Mesenchymal stem cell (in vitro differentiated cells and primary cell): ENCODE data around the gene PXDN.

Source experiments
- DNase-seq: peaks from one replicate; pipeline ENCODE4 v3.0.0-alpha.2; 2013
- H2AFZ ChIP-seq: one replicate; pipeline ENCODE4 v1.6.1; 2013; ENCODE audit warnings: low read depth, mild to moderate bottlenecking, control low read depth, inconsistent platforms, low read length, moderate library complexity
- H2AK5ac ChIP-seq: 2 replicates; pipeline ENCODE4 v1.6.1; 2013; ENCODE audit warnings: low read length, moderate library complexity, mild to moderate bottlenecking, inconsistent platforms; ENCODE audit not compliant: severe bottlenecking
- H2BK120ac ChIP-seq: one replicate; pipeline ENCODE4 v1.6.1; 2013; ENCODE audit warnings: low read depth, mild to moderate bottlenecking, inconsistent platforms, low read length, moderate library complexity
- H2BK12ac ChIP-seq, 2 experiments: one replicate each; pipeline ENCODE4 v1.6.1; 2013; ENCODE audit warnings: inconsistent platforms in 2 of 2, low read length in 2 of 2, mild to moderate bottlenecking in 2 of 2, moderate library complexity in 2 of 2, control low read depth in 1 of 2
- H2BK15ac ChIP-seq: one replicate; pipeline ENCODE4 v1.6.1; 2013; ENCODE audit warnings: mild to moderate bottlenecking, low read depth, inconsistent platforms; ENCODE audit not compliant: poor library complexity, severe bottlenecking
- H2BK5ac ChIP-seq: 2 replicates; pipeline ENCODE4 v1.6.1; 2013; ENCODE audit warnings: low read depth, mild to moderate bottlenecking, low read length, control low read depth, inconsistent platforms; ENCODE audit not compliant: poor library complexity, severe bottlenecking
- H3K14ac ChIP-seq, 2 experiments: one replicate each; pipeline ENCODE4 v1.6.1; 2013; ENCODE audit warnings: inconsistent platforms in 2 of 2, low read length in 2 of 2, control low read depth in 1 of 2, mild to moderate bottlenecking in 1 of 2, moderate library complexity in 1 of 2
- H3K18ac ChIP-seq, 2 experiments: one replicate each; pipeline ENCODE4 v1.6.1; 2013; ENCODE audit warnings: inconsistent platforms in 2 of 2, low read length in 2 of 2, control low read depth in 1 of 2, low read depth in 1 of 2, mild to moderate bottlenecking in 1 of 2
- H3K23ac ChIP-seq, 2 experiments: one replicate each; pipeline ENCODE4 v1.6.1; 2013; ENCODE audit warnings: inconsistent platforms in 2 of 2, low read length in 2 of 2, mild to moderate bottlenecking in 2 of 2, moderate library complexity in 2 of 2, control low read depth in 1 of 2
- H3K27ac ChIP-seq: 2 replicates; pipeline ENCODE4 v1.5.1; 2013; ENCODE audit warnings: mild to moderate bottlenecking, moderate library complexity, low read length, control low read depth, inconsistent platforms; ENCODE audit not compliant: poor library complexity, severe bottlenecking
- H3K27me3 ChIP-seq, 2 experiments: 2 replicates each; pipeline versions ENCODE4 v1.6.1 to v1.7.0; 2013; ENCODE audit warnings: low read length in 2 of 2, mild to moderate bottlenecking in 2 of 2, moderate library complexity in 2 of 2, control low read depth in 1 of 2, inconsistent platforms in 1 of 2; ENCODE audit not compliant: control insufficient read depth in 1 of 2, insufficient read depth in 1 of 2
- H3K36me3 ChIP-seq, 2 experiments: 2 replicates each; pipeline versions ENCODE4 v1.6.1 to v1.7.0; 2013; ENCODE audit warnings: low read length in 2 of 2, control low read depth in 1 of 2, inconsistent platforms in 1 of 2, low read depth in 1 of 2, mild to moderate bottlenecking in 1 of 2; ENCODE audit not compliant: insufficient read depth in 2 of 2, control insufficient read depth in 1 of 2
- H3K4ac ChIP-seq, 2 experiments: one replicate each; pipeline ENCODE4 v1.6.1; 2013; ENCODE audit warnings: inconsistent platforms in 2 of 2, low read length in 2 of 2, mild to moderate bottlenecking in 2 of 2, moderate library complexity in 2 of 2, control low read depth in 1 of 2, low read depth in 1 of 2
- H3K4me1 ChIP-seq: 2 replicates; pipeline ENCODE4 v1.6.1; 2013; ENCODE audit warnings: low read depth, low read length, control low read depth; ENCODE audit not compliant: control insufficient read depth, insufficient read depth
- H3K4me2 ChIP-seq: 2 replicates; pipeline ENCODE4 v1.6.1; 2013; ENCODE audit warnings: low read length, mild to moderate bottlenecking, inconsistent platforms; ENCODE audit not compliant: poor library complexity, severe bottlenecking
- H3K4me3 ChIP-seq, 2 experiments: 2 replicates each; pipeline versions ENCODE4 v1.5.1 to v1.7.0; 2013; ENCODE audit warnings: low read length in 2 of 2, mild to moderate bottlenecking in 2 of 2, control low read depth in 1 of 2, low read depth in 1 of 2; ENCODE audit not compliant: insufficient read depth in 1 of 2
- H3K79me1 ChIP-seq: replicated peaks from 2 replicates; pipeline ENCODE4 v1.6.1; 2013; ENCODE audit warnings: mild to moderate bottlenecking, control low read depth, low read length, inconsistent platforms; ENCODE audit not compliant: poor library complexity, severe bottlenecking
- H3K9ac ChIP-seq: 2 replicates; pipeline ENCODE4 v1.7.0; 2013; ENCODE audit warnings: mild to moderate bottlenecking, low read length, moderate library complexity
- H3K9me3 ChIP-seq: 2 replicates; pipeline ENCODE4 v1.7.0; 2013; ENCODE audit warnings: mild to moderate bottlenecking, low read length; ENCODE audit not compliant: control insufficient read depth
- H4K8ac ChIP-seq: one replicate; pipeline ENCODE4 v1.6.1; 2013; ENCODE audit warnings: inconsistent platforms, mild to moderate bottlenecking, low read length, moderate library complexity
- H4K91ac ChIP-seq: one replicate; pipeline ENCODE4 v1.6.1; 2013; ENCODE audit warnings: mild to moderate bottlenecking, low read length, inconsistent platforms
- WGBS: methylation state at CpG from one replicate; pipeline ENCODE4 v1.1.7; 2013; ENCODE audit warnings: mixed read lengths; 5-methylcytosine and 5-hydroxymethylcytosine counted together

PXDN gene

DNA sequence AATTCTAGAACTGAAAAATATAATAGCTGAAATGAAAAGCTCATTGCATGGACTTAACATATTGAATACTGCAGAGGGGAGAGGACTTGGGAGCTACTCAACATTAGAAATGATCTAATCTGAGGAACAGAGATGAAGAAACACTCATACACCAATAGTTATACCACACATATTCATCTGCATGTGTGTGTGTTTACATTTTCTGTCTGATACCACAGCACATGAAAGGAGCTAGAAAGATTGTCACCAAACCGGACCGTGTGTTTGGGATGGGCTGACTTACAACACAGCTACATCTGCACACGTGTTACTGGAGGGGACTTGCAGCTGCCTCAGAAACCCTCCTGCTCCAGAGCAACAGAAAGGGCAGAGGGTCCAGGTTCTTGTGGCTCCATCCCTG lies 47.8 kb downstream of the PXDN start:
- H3K9ac ChIP-seq = no peak overlapping the region
- H3K79me1 ChIP-seq = peaks cover 2% of the 10 kb centered on the region
- no peaks in the 10 kb centered on the region for H3K9me3 ChIP-seq
- peak overlapping the region in 1 of 2 experiments; percentile 43 for H2BK12ac ChIP-seq
- no peaks in the 10 kb centered on the region for H3K27me3 ChIP-seq
- WGBS = 88% methylated on average over 3 of the region's 3 CpGs
- no peak overlapping the region for H3K27ac ChIP-seq
- H3K18ac ChIP-seq = no peak overlapping the region
- no peak overlapping the region for H2BK15ac ChIP-seq
- H3K4me2 ChIP-seq = no peak overlapping the region
- H4K91ac ChIP-seq = peak overlapping the region; percentile 16
- peak overlapping the region; percentile 64 for H2AK5ac ChIP-seq
- no peak overlapping the region for H2BK5ac ChIP-seq
- no peak overlapping the region for H3K4ac ChIP-seq
- no peak overlapping the region for H3K23ac ChIP-seq
- H4K8ac ChIP-seq = peak overlapping the region; percentile 33
- H2BK120ac ChIP-seq = no peak overlapping the region
- no peak overlapping the region for H2AFZ ChIP-seq
- no peak overlapping the region for H3K4me3 ChIP-seq
- peaks cover 28% of the 10 kb centered on the region for H3K4me1 ChIP-seq
- H3K36me3 ChIP-seq = peaks cover 18 to 33% of the 10 kb centered on the region in 2 experiments
- H3K14ac ChIP-seq = no peak overlapping the region
- DNase-seq = no peak

DNA sequence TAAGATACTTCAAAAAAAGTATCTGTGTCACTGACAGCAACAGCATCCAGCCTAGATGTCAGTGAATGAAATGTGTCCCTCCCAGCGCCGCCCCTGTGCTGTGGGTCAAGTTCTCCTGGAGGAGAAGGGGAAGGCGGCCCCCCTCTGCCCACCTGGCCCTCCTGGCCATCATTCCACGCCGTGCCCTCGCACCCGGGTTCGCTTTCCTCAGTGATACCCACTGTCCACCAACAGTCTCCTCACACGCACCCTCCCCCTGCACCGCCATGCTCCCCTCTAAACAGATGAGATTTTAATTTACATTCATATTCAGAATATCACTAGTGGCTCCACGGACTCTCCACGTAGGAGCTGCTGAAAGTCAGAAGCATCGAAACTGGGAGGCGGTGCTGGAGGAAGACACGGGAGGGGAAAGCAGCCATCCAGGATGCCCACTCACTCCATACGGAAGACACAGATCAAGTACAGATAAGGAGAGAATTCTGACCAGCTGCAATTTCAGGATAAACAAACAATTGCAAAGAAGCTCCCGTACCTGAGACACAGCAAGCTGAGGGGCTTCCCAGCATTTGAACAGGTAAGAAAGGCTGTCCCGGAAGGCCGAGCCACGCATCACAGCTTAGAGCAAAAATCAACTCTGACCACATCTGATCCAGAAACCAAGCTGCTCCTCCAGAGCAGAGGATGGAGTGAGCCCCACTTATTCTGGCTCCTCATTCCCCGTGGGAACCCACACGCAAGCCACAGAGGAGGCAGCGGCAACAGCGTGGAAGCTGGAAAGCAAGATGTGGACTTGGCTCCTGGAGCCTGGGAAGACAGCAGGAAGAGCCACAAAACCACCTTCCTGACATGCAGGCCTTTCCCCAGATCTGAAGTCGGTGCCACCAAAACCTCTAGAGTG lies 49.7 kb downstream of the PXDN start:
- peak overlapping the region in 1 of 2 experiments; percentile 82 for H3K14ac ChIP-seq
- no peak overlapping the region for H2AFZ ChIP-seq
- no peaks in the 10 kb centered on the region for H3K9me3 ChIP-seq
- no peak overlapping the region for H3K4me2 ChIP-seq
- peak overlapping the region in 1 of 2 experiments; percentile 61 for H2BK12ac ChIP-seq
- peaks cover 34 to 35% of the 10 kb centered on the region in 2 experiments for H3K36me3 ChIP-seq
- peak overlapping the region in 1 of 2 experiments; percentile 72 for H3K4ac ChIP-seq
- no peak overlapping the region for H2BK120ac ChIP-seq
- no peak overlapping the region for H4K91ac ChIP-seq
- no peak overlapping the region for H3K27ac ChIP-seq
- H2BK5ac ChIP-seq = no peak overlapping the region
- H2BK15ac ChIP-seq = no peak overlapping the region
- peaks cover 3% of the 10 kb centered on the region for H3K79me1 ChIP-seq
- WGBS = 89% methylated on average over 23 of the region's 25 CpGs
- DNase-seq = no peak
- no peaks in the 10 kb centered on the region for H3K27me3 ChIP-seq
- no peak overlapping the region for H3K18ac ChIP-seq
- no peak overlapping the region for H3K9ac ChIP-seq
- no peak overlapping the region for H3K4me3 ChIP-seq
- no peak overlapping the region for H2AK5ac ChIP-seq
- no peak overlapping the region for H3K23ac ChIP-seq
- peaks cover 24% of the 10 kb centered on the region for H3K4me1 ChIP-seq
- no peak overlapping the region for H4K8ac ChIP-seq

DNA sequence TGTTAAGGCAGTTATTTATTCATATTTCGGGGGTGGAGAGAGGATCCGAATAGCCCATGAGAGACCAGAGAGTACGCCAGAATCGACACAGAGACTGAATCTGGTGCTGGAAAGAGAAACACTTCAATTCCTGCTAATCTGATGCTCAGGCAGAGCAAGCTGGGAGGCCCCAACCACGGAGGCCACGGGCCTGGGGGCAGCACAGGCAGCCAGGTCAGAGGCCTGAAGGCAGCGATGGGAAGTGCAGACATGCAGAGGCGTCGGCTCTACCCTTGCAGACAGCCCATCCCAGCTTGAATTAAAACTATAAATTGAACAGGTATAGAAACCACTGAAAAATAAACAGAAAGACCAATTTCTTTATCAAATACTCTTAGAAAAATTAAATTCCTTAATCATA lies 50.6 kb downstream of the PXDN start:
- Histone ChIP-seq H2BK120ac (no peak overlapping the region), H3K23ac (peak overlapping the region in 1 of 2 experiments; percentile 14), H3K4ac (no peak overlapping the region), H3K4me1 (peaks cover 24% of the 10 kb centered on the region), H3K9ac (no peak overlapping the region), H3K4me2 (no peak overlapping the region), H2BK15ac (no peak overlapping the region), H2BK12ac (no peak overlapping the region), H2AK5ac (no peak overlapping the region), H3K9me3 (no peaks in the 10 kb centered on the region), H3K27me3 (no peaks in the 10 kb centered on the region), H3K79me1 (peaks cover 5% of the 10 kb centered on the region), H3K4me3 (no peak overlapping the region), H2AFZ (no peak overlapping the region), H3K36me3 (peaks cover 39% of the 10 kb centered on the region in 2 experiments), H4K8ac (no peak overlapping the region), H2BK5ac (no peak overlapping the region), H3K18ac (no peak overlapping the region), H4K91ac (peak overlapping the region; percentile 72), H3K14ac (no peak overlapping the region), H3K27ac (no peak overlapping the region)
- DNase-seq = no peak
- WGBS = 97% methylated on average over 8 of the region's 9 CpGs

DNA sequence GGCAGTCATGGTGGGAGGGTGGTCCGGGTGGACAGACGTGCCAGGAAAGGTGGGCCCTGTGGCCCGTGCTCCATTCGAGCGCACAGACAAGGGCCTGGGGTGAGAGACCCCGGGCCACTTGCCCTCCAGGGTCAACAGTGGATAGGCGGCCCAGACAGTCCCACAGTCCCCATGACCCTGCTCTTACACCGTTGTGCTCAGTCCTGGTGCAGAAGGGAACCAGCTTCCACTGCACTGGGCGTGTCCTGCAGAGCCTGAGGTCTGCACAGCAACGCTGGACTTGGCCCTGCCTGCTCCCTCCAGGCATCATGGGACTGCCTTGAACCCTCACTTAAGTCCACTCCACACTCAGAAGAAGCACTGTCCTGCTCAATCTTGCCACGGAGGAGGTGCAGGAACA lies 52.0 kb downstream of the PXDN start:
- Histone ChIP-seq H3K14ac (no peak overlapping the region), H2AFZ (no peak overlapping the region), H4K91ac (no peak overlapping the region), H3K23ac (no peak overlapping the region), H2BK5ac (no peak overlapping the region), H3K36me3 (peaks cover 36 to 52% of the 10 kb centered on the region in 2 experiments), H3K27ac (no peak overlapping the region), H2BK120ac (no peak overlapping the region), H2BK15ac (no peak overlapping the region), H3K4me3 (no peak overlapping the region), H2AK5ac (no peak overlapping the region), H3K4me2 (no peak overlapping the region), H3K4me1 (peaks cover 25% of the 10 kb centered on the region), H3K18ac (no peak overlapping the region), H3K79me1 (peaks cover 5% of the 10 kb centered on the region), H2BK12ac (no peak overlapping the region), H4K8ac (no peak overlapping the region), H3K4ac (no peak overlapping the region), H3K9me3 (no peaks in the 10 kb centered on the region), H3K27me3 (no peaks in the 10 kb centered on the region), H3K9ac (no peak overlapping the region)
- DNase-seq = no peak
- WGBS = 96% methylated on average over 11 of the region's 11 CpGs
